Spleen (tissue), 11 donors: ENCODE data around the gene MSX2. TPM values are rescaled to one million over a fixed set of nuclear protein-coding genes. Genes with fewer than 3 reads are reported as not detected.

Experiments used
- DNase-seq: peaks from one replicate; pipeline ENCODE4 v3.0.0-alpha.2; 2020
- H3K27ac ChIP-seq, 8 donors: fragments of 200-600 bp; sonication (generic) in 7 of 8; 1 replicate in 4 of 8; 2 replicates in 4 of 8; pipeline versions ENCODE4 v1.5.0 to v1.8.0; 2016 to 2021; ENCODE audit warnings: inconsistent platforms in 4 of 8, mild to moderate bottlenecking in 4 of 8, moderate library complexity in 1 of 8
- H3K27me3 ChIP-seq, 7 donors: fragments of 200-600 bp; sonication (generic) in 6 of 7; replicated peaks in 1 of 7; 1 replicate in 4 of 7; 2 replicates in 3 of 7; pipeline versions ENCODE4 v1.5.0 to v1.8.0; 2016 to 2021; ENCODE audit warnings: inconsistent platforms in 3 of 7, mild to moderate bottlenecking in 1 of 7
- H3K36me3 ChIP-seq, 6 donors: fragments of 200-600 bp; sonication (generic) in 5 of 6; 1 replicate in 4 of 6; 2 replicates in 2 of 6; pipeline versions ENCODE4 v1.5.0 to v1.8.0; 2016 to 2021; ENCODE audit warnings: inconsistent platforms in 2 of 6
- H3K4me1 ChIP-seq, 6 donors: fragments of 200-600 bp; sonication (generic) in 5 of 6; 1 replicate in 3 of 6; 2 replicates in 3 of 6; pipeline versions ENCODE4 v1.5.0 to v1.8.0; 2016 to 2021; ENCODE audit warnings: inconsistent platforms in 3 of 6
- H3K4me3 ChIP-seq, 8 donors: fragments of 200-600 bp; sonication (generic) in 7 of 8; 1 replicate in 4 of 8; 2 replicates in 4 of 8; pipeline versions ENCODE4 v1.5.0 to v1.8.0; 2016 to 2021; ENCODE audit warnings: inconsistent platforms in 4 of 8, mild to moderate bottlenecking in 4 of 8, moderate library complexity in 2 of 8
- H3K9me3 ChIP-seq, 8 donors: fragments of 200-600 bp; sonication (generic) in 7 of 8; 1 replicate in 4 of 8; 2 replicates in 4 of 8; pipeline versions ENCODE4 v1.5.0 to v1.8.0; 2016 to 2021; ENCODE audit warnings: inconsistent platforms in 4 of 8
- POLR2A ChIP-seq, 3 donors: fragments of 450-650 bp; IDR thresholded peaks; one replicate each; pipeline ENCODE4 v1.5.1; 2017; ENCODE audit warnings: antibody characterized with exemption in 3 of 3, mild to moderate bottlenecking in 1 of 3
- POLR2AphosphoS5 ChIP-seq, 3 donors: sonication (generic); formaldehyde crosslinking; IDR thresholded peaks; one replicate each; pipeline ENCODE4 v1.5.1; 2017; ENCODE audit warnings: antibody characterized with exemption in 3 of 3
- WGBS, 5 donors: extraction: QIAGEN DNeasy Blood & Tissue Kit in 3 of 5; methylation state at CpG; one replicate each; pipeline versions ENCODE4 v1.1.5 to v1.1.7; 2013 to 2018; 5-methylcytosine and 5-hydroxymethylcytosine counted together
- intact Hi-C: fragments of 100-400 bp; cut with DNase I; formaldehyde crosslinking; loops from one replicate; pipeline ENCODE4 v1.15.0; 2023; ENCODE audit warnings: low total_unique reads
- polyA plus RNA-seq, 3 donors: library from polyadenylated mRNA; stranded (reverse); fragments of 200-250 nt; gene quantifications; one replicate each; pipeline ENCODE4 v1.2.1, GENCODE V29; 2013
- total RNA-seq, 7 donors: library from RNA; depleted of rRNA in 3 of 7; stranded (reverse); fragments of >200 nt in 3 of 7; fragmentation: NEBNext Ultra II Directional in 4 of 7; extraction: Animal tissue kit (Norgen Biotek cat#: 25700) in 4 of 7; gene quantifications; one replicate each; pipeline versions ENCODE4 v1.1.0 to v1.2.1, GENCODE V29; 2016 to 2021
- TF ChIP-seq, protein P1 (sequence below), 11 experiments: fragments of 200-600 bp in 7 of 11; fragments of 450-650 bp in 4 of 11; sonication (generic) in 4 of 11; IDR thresholded peaks in 8 of 11; conservative IDR thresholded peaks in 3 of 11; 1 replicate in 7 of 11; 2 replicates in 4 of 11; pipeline versions ENCODE4 v1.4.0 to v1.8.0; 2016 to 2021; ENCODE audit warnings: antibody characterized with exemption in 11 of 11, inconsistent platforms in 4 of 11, mild to moderate bottlenecking in 1 of 11
- donor health status: healthy with polysubstance abuse.
- donor health status: DM: no; HTN: no; CAD: no; lungs with moderate emphysema.
- donor health status: DM: no; HTN: no; CAD: no.
- donor health status: Bipolar disorder and iron deficiency.
- donor health status: healthy.
- donor health status: DM: no; HTN: no; CAD: no.
- donor health status: DM: yes; HTN: yes; CAD: no.

Gene MSX2
- total and polyA plus RNA-seq, 10 donors, result 0.11 to 3.2 (median 0.36) TPM

DNA sequence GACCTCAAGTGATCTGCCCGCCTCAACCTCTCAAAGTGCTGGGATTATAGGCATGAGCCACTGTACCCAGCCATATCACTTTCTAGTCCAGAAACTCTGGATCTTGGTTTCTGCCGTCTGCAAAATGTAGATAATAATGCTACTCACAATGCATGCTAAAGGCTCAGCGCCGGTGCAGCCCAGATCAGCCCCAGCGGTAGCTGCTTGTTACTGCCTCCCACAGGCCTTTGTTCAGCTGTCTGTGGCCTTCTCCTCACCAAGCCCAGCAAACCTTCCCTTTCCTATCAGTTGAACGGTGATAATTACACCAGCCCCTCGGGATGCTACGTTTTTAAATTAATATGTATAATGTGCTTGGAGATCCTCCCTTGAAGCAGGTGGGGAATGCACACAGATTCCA, 26.2 kb upstream of the MSX2 start:
- WGBS, 5 donors, result 58 to 73% (median 68%) methylated on average over 8 of the region's 8 CpGs
- Histone ChIP-seq H3K27me3 (peaks cover 0 to 45% (median 14%) of the 10 kb centered on the region in 7 donors), H3K4me1 (peaks cover 0 to under 1% (median 0%) of the 10 kb centered on the region in 6 donors), H3K4me3 (no peak overlapping the region), H3K36me3 (no peaks in the 10 kb centered on the region), H3K27ac (no peak overlapping the region), H3K9me3 (no peaks in the 10 kb centered on the region)
- no peak for TF ChIP-seq POLR2A (IDR thresholded peaks at IDR 0.05)
- no peak for DNase-seq
- intact Hi-C loops, result no loop called here

DNA sequence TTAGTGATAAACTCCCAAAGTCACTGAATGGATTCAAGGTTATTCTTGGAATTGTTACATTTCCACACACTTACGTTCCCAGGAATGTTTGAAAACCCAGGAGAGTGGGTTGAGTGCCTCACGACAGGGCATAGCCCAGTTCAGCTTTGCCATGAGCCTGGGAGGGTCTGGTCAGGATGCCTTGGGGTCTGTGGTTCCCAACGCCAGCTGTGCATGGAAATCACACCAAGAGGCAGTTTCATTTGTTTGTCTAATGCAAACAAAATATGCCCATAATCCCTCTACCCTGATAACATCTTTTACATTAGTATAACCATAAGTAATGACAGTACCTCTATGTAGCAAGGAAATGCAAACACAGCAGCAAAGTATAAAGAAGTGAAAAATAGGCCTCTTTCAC, 25.3 kb upstream of the MSX2 start:
- 60 to 86% (median 73%) methylated on average over 3 of the region's 3 CpGs for WGBS, 5 donors
- intact Hi-C loops, result no loop called here
- H3K36me3 ChIP-seq, result no peaks in the 10 kb centered on the region
- H3K27ac ChIP-seq, result no peak overlapping the region
- no peaks in the 10 kb centered on the region for H3K4me1 ChIP-seq
- peaks cover 0 to 35% (median 6%) of the 10 kb centered on the region in 7 donors for H3K27me3 ChIP-seq
- TF ChIP-seq, protein P1, sequence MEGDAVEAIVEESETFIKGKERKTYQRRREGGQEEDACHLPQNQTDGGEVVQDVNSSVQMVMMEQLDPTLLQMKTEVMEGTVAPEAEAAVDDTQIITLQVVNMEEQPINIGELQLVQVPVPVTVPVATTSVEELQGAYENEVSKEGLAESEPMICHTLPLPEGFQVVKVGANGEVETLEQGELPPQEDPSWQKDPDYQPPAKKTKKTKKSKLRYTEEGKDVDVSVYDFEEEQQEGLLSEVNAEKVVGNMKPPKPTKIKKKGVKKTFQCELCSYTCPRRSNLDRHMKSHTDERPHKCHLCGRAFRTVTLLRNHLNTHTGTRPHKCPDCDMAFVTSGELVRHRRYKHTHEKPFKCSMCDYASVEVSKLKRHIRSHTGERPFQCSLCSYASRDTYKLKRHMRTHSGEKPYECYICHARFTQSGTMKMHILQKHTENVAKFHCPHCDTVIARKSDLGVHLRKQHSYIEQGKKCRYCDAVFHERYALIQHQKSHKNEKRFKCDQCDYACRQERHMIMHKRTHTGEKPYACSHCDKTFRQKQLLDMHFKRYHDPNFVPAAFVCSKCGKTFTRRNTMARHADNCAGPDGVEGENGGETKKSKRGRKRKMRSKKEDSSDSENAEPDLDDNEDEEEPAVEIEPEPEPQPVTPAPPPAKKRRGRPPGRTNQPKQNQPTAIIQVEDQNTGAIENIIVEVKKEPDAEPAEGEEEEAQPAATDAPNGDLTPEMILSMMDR (IDR thresholded peaks at IDR 0.05 in 8 of 11, conservative IDR thresholded peaks at IDR 0.05 in 3 of 11), result no peak
- no peak for TF ChIP-seq POLR2A (IDR thresholded peaks at IDR 0.05)
- TF ChIP-seq POLR2AphosphoS5 (IDR thresholded peaks at IDR 0.05), result no peak
- no peak overlapping the region for H3K4me3 ChIP-seq
- no peak for DNase-seq
- H3K9me3 ChIP-seq, result no peaks in the 10 kb centered on the region

DNA sequence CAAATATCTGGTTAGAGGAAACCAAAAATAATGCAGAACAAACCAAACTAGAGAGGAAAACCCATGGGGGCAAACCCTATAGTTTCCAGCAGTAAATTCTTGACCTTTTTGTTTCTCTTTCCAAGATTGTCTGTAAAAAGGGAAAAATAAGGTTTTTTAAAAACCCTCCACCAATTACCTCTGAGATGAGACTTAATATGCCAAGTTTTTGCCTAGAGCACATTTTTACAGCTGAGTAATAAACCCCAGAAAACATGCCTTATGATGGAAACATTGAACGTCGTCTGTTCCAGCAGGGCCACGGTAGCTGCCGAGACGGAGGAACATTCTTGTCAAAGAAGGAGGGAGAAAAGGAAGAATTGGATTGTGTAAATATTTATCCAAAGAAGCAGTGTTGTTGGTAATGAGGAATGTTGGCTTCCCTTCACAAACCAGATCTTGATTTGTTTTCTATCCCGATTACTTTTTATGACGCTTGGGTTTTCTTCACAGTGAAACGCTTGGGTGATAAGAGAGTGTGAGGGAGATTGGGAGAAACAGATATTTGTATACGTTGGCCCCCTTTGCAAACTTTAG, 17.3 kb upstream of the MSX2 start:
- H3K9me3 ChIP-seq, result no peaks in the 10 kb centered on the region
- 28 to 40% (median 34%) methylated on average over 9 of the region's 9 CpGs for WGBS, 5 donors
- H3K27me3 ChIP-seq, result peaks cover 0 to 44% (median 0%) of the 10 kb centered on the region in 7 donors
- no peak for DNase-seq
- H3K4me1 ChIP-seq, result no peaks in the 10 kb centered on the region
- H3K4me3 ChIP-seq, result no peak overlapping the region
- intact Hi-C loops, result no loop called here
- no peaks in the 10 kb centered on the region for H3K36me3 ChIP-seq
- TF ChIP-seq, protein P1 (IDR thresholded peaks at IDR 0.05 in 8 of 11, conservative IDR thresholded peaks at IDR 0.05 in 3 of 11), result no peak
- TF ChIP-seq POLR2A (IDR thresholded peaks at IDR 0.05) (no peak), POLR2AphosphoS5 (IDR thresholded peaks at IDR 0.05) (no peak)
- H3K27ac ChIP-seq, result no peak overlapping the region

DNA sequence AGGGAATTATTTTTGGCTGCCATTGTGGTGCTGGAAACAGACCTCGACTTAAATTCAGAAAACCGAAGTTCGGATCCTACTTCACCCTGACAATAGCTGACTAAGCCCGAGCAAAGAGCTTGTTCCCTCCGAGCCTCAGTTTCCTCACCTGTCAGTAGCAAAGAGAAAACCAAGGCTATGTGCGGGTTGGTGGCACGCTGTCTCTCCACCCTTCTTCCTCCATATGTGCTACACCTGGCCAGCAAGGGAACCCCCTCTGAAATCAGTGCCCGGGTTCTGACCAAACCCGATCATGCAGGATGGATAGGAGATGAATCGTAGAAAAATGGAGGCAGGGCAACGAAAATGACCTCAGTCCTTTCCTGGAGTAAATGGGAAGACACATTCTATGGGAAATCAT, 16.7 kb upstream of the MSX2 start:
- intact Hi-C loops, result no loop called here
- Histone ChIP-seq H3K27ac (no peak overlapping the region), H3K9me3 (no peaks in the 10 kb centered on the region), H3K36me3 (no peaks in the 10 kb centered on the region), H3K4me1 (no peaks in the 10 kb centered on the region), H3K4me3 (no peak overlapping the region), H3K27me3 (peaks cover 0 to 45% (median 0%) of the 10 kb centered on the region in 7 donors)
- no peak for TF ChIP-seq POLR2AphosphoS5 (IDR thresholded peaks at IDR 0.05)
- TF ChIP-seq POLR2A (IDR thresholded peaks at IDR 0.05), result no peak
- TF ChIP-seq, protein P1 (IDR thresholded peaks at IDR 0.05 in 8 of 11, conservative IDR thresholded peaks at IDR 0.05 in 3 of 11), result no peak
- 84 to 89% (median 87%) methylated on average over 11 of the region's 11 CpGs for WGBS, 5 donors
- DNase-seq, result no peak
